Anterior cingulate cortex (tissue), 58 donors: ENCODE measurements around the gene GRM5.
"Not testable (repeated sequence)": the region's sequence is repeated elsewhere in the genome, so short reads cannot be mapped to it uniquely, and the experiment has no call there.

ENCODE experiments used
- DNase-seq, 58 donors: peaks; one replicate each; lab custom pipeline; 2025; lab: John Stamatoyannopoulos, UW

The GRM5 gene

GRCh38 chr11:88553204-88553603 is 512.6 kb downstream of the GRM5 start:
- no peak for DNase-seq

GRCh38 chr11:88552379-88553062 is 513.3 kb downstream of the GRM5 start:
- DNase-seq: peak in 4 of 58 donors; percentile 1 to 5 (median 1)

- DNase-seq: no peak
Measured at GRCh38 chr11:88544656-88545280, 521.0 kb downstream of the GRM5 start.

DNA sequence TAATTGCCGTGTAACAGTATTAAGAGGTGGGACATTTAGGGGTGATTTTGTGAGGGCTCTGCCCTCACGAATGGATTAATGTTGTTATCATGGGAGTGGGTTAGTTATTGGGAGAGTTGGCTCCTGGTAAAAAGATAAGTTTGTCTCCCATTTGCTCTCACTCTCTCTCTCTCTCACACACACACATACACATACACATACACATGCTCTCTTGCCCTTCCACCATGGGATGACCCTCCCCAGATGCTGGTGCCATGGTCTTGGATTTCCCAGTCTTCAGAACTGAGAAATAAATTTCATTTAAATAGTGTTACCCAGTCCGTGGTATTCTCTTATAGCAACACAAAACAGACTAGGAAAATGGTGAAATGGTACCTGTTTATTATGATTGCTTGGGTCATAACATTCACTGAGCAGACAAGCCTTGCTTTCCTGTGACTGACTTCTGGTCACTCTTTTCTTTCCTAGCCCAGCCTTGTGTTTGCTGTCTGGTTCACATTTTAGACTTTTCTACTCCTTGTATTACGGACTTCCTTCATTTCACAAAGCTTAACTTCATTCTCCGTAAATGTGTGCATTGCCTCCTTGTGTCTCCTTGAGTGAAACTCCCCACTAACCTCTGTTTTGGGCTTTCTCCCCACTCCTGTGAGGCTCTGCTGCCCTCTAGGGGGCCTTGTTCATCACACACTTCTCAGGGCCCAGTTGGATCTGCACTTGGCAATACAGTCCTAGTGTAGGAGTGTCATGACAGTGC is 521.7 kb downstream of the GRM5 start:
- peak in 51 of 58 donors; percentile 6 to 82 (median 44) for DNase-seq

DNA sequence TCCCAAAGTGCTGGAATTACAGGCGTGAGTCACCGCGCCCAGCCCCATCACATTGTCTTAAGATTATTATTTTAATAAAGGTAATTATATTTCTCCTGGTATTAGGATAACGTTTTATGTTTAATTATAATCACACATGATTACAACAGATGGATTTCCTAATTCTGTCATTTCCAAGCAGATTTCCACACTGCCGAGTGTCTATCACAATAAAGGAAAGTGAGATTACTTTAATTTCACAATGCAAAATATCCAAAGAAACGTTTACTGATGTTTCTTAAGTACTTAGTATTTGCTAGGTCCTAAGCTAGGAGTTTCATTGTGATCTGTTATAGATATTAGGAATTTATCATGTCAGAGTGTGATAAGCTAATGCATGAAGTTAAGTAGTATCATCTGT is 524.8 kb downstream of the GRM5 start:
- DNase-seq: no peak

DNA sequence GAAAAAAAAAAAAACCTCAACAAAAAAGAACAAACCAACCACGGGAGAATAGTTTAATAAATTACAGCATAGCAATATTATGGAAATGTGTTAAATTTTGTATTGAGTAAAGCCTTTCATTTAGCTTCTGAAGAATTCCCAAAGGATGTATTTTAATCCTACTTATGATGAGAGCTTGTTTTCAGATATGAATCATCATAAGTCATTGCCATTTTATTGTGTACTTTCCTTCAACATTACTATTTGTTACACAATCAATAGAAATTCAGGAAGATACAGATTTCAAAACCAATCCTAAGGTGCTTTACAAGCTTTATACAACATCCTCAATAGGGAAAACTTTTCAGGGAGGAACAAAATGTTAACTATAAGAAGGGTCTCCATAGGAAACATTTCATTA is 527.7 kb downstream of the GRM5 start:
- DNase-seq: no peak

DNA sequence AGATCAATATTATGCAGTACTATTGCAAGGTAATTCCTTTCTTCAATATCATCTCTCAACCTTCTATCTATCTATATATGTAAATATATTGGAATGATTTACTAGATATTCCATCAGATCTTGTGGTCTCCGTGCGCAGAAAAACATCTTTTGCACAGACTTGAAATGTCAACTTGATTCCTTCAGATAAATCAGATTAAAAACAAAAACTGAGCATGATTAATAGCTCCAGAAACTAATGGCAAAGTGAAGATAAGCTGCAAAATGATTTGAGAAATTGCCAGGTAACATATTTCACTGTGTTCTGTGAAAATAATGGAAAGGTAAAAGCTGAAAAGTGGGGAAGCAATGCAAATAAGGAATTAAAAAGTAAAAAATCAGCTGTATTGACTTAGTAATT is 528.2 kb downstream of the GRM5 start:
- no peak for DNase-seq

DNA sequence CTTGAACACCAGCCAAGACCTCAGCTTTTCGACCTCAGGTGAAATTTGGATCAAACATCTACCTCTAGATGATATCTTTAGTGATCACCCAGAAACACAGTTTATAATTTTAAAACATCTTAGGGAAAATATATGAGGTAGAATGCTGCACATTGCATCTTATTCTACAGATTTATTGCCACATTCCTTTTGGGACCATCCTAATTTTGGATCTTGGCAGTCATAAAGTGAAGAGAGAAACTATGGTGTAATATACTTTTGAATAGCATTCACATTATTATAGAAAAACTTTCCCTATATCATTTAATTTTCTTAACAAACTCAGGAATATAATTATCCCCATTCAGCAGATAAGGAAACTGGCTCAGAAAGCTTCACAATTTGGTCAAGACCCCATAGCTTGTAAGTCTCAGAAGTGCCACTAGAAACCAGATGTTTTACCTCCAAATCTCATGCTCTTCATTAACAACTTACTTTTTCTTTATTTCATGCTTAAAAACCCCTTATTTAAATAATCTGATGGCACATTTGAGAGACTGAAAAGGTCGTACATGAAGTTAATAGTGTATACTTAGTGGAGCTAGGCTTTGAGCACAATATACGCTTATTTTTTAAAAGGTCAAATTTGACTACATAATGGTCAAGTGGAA is 529.0 kb downstream of the GRM5 start:
- DNase-seq: no peak

DNA sequence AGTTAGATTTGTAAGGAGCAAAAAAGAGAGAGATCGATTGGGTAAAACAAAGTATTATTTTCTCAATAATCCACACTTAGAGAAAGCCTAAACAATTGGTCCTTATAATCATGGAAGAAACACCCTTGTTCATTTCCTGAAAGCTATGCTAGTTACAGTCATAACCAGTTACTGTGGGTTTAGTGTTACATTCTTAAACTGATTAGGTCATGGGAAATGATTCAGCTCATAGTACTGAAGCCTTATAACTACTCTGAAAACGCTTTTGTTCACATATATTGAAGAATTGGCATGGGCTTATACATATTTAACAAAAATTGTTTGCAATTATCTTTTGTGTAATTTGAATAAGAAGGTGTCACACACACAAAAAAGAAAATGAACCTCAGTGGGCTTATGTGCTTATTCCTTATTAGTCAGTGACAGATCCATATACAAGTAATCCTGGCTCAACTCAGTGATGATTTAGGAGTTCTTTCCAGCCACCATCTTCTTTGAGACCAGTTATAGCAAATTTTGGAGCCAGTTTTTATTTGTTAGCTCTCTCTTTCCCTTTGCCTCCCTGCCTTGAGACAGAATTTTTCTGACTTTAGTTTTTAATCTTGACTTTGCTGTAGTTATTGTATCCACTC is 529.8 kb downstream of the GRM5 start:
- no peak for DNase-seq

DNA sequence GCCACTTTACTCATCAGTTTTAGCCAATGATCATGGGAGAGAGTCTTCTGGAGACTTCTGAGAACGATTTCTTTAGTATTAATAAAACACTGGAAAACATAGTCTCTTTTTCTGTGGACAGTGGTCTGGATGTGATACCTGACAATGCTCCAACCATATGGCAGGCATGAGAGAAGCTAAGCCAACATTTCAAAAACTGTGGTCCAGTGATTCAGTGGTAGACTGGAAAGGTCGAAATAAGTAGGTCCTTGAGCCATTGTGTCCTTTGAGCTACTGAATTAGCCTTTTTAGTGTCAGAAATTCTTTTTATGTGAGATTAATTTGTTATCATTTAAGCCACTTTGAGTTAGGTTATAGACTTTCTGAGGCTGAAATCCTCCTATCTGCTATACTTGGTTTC is 530.5 kb downstream of the GRM5 start:
- no peak for DNase-seq

DNA sequence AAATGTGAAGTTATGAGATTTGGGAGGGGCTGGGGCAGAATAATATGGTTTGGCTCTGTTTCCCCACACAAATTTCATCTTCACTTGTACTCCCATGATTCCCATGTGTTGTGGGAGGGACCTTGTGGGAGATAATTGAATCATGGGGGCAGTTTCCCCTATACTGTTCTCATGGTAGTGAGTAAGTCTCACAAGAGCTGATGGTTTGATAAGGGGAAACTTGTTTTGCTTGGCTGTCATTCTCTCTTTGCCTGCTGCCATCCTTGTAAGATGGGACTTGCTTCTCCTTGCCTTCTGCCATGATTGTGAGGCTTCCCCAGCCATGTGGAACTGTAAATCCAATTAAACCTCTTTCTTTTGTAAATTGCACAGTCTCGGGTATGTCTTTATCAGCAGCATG is 531.1 kb downstream of the GRM5 start:
- not testable (repeated sequence) for DNase-seq

- DNase-seq: no peak
Measured at GRCh38 chr11:88534185-88534584, 531.6 kb downstream of the GRM5 start.

GRCh38 chr11:88533001-88533400 is 532.8 kb downstream of the GRM5 start:
- DNase-seq: no peak

DNA sequence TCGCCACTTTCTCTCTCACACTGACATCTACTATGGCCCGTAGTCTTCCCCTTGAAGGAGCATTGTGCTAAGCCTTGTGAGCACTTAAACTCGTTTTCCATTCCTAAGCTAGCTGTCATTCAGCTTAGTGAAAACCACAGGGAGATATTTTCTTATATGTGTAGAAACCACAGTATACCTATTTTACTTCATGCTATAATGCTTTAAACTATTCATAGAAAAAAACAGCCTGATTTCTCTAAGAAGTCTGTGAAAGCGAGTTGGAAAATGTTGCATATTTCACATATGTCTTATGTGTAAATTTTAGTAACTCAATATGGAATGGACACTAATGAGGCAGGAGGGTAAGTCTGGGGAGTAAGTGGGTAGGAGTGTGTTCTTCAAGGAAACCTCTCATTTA is 534.0 kb downstream of the GRM5 start:
- DNase-seq: no peak

- no peak for DNase-seq
Measured at GRCh38 chr11:88529426-88529825, 536.4 kb downstream of the GRM5 start.

DNA sequence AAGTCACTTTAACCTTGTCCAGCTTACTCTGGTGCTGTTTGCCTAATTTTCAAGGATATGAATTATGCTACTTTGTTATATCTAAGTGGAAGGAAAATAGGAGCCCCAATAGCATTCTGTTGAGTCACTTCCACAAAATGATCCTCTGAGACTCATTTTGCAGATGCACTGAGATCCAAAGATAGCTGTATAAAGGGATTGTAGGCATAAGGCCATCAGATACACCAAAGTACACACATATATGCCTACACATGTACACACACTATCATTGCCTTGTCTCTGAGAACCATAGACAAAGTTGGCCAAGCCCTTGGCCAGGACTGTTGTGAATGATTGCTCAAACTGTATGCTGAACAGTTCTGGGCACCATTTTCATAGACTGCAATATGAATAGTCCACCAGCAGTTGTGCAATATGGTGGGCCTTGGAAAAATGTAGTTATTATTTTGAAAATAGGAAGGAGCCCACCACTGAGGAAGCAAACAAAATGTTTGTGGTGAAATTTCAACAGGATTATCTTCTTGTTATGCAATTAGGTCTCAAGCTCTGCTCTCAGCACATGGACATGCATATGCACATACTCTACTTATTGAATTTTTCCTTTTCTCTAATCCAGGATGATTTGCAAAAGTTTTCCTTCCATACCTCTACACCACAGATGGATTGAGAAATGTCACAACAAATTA is 542.3 kb downstream of the GRM5 start:
- DNase-seq: no peak

DNA sequence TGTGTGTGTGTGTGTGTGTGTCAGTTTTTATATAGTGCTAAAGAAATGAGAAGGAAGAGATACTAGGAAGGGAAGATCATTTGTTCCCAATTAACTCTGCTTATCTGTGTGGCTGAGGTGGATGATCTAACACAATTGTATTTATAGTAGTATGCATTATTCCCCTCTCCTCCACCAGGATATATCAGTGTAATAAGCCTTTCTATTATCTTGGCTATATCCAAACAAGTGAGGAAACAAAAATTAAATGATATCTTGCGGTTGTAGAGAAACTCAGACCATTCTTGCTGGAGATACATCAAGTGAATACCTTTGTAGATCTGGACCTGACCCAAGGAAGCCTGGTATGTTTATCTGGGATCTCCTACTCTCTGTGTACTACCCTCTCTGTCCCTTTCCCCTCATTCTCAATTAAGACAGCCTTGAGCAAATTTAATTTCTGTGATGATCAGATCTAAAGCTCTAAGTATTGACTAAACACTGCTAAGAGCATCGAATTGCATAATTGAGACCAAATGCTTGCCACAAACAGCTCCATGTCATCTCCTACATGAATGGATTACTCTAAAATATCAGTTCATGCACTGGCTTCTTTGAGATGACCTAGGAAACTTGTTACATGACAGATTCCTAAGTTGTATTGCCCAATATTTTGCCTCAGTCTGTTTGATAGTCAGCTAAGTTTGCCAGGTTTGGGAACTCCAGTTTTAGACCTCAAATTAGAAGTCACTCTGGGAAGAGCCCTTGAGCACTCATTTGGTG is 543.0 kb downstream of the GRM5 start:
- no peak for DNase-seq

DNA sequence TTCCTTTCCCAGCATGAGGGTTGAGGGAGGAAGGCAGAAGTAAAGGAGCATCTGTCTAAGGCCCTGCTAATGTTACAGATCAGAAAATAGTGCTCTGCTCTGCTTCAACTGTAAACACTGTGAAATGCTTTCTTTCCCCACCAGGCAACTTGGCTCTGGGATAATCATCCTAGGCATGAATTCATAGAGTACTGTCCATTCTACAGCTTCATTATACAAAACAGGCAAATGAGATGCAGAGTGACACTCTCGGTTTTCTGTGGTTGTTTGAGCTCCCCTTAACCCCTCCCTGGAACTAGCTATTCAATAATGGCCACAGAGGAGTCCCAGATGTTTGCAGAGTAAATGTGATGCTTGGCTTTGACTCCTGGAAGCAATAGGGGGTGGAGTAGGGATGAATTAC is 544.0 kb downstream of the GRM5 start:
- no peak for DNase-seq

GRCh38 chr11:88521399-88521798 is 544.4 kb downstream of the GRM5 start:
- no peak for DNase-seq
